HepG2 (cell line): ENCODE results near the gene TBL3. TPM values are rescaled to one million over a fixed set of nuclear protein-coding genes. Genes with fewer than 3 reads are reported as not detected.

Source experiments
- ASH2L ChIP-seq: fragments of 300-600, 200-600 bp; sonication (generic); IDR thresholded peaks from 2 replicates; pipeline ENCODE4 v1.7.0; 2017; ENCODE audit warnings: low read depth, mild to moderate bottlenecking, moderate library complexity, mixed read lengths, low read length; ENCODE audit not compliant: insufficient read length
- EED ChIP-seq: sonication (generic); formaldehyde crosslinking; IDR thresholded peaks from 2 replicates; pipeline ENCODE4 v1.5.0; 2020; ENCODE audit warnings: mild to moderate bottlenecking, missing genetic modification reagents
- FOXC1 ChIP-seq: sonication (generic); formaldehyde crosslinking; IDR thresholded peaks from 2 replicates; pipeline ENCODE4 v1.8.0; 2022; ENCODE audit warnings: mild to moderate bottlenecking, missing genetic modification reagents, borderline replicate concordance
- GATA4 ChIP-seq: sonication (generic); IDR thresholded peaks from 2 replicates; pipeline ENCODE4 v1.6.1; 2016; ENCODE audit warnings: antibody characterized with exemption, low read depth, borderline replicate concordance
- GLI4 ChIP-seq: sonication (generic); formaldehyde crosslinking; IDR thresholded peaks from 2 replicates; pipeline ENCODE4 v1.5.1; 2020; ENCODE audit warnings: missing genetic modification reagents, mild to moderate bottlenecking, moderate library complexity, borderline replicate concordance
- HNF4G ChIP-seq, 2 experiments: sonication (generic) in 1 of 2; formaldehyde crosslinking in 1 of 2; IDR thresholded peaks; 2 replicates each; pipeline versions ENCODE4 v1.4.0 to v1.6.1; 2011 to 2020; ENCODE audit warnings: borderline replicate concordance in 2 of 2, low read depth in 2 of 2, mild to moderate bottlenecking in 2 of 2, low read length in 1 of 2, missing genetic modification reagents in 1 of 2, moderate library complexity in 1 of 2
- MEIS1 ChIP-seq: sonication (generic); formaldehyde crosslinking; IDR thresholded peaks from 2 replicates; pipeline ENCODE4 v1.9.0; 2021; ENCODE audit warnings: mild to moderate bottlenecking, missing genetic modification reagents, moderate library complexity, borderline replicate concordance
- MTF2 ChIP-seq: sonication (generic); formaldehyde crosslinking; IDR thresholded peaks from 2 replicates; pipeline ENCODE4 v1.5.0; 2020; ENCODE audit warnings: missing genetic modification reagents, borderline replicate concordance
- NFIB ChIP-seq: sonication (generic); formaldehyde crosslinking; IDR thresholded peaks from 2 replicates; pipeline ENCODE4 v1.9.0; 2021; ENCODE audit warnings: missing genetic modification reagents, mild to moderate bottlenecking, borderline replicate concordance
- NFYC ChIP-seq: IDR thresholded peaks from 2 replicates; pipeline ENCODE4 v1.6.1; 2016; ENCODE audit warnings: missing genetic modification reagents, missing compliant biosample characterization
- PAF1 ChIP-seq: IDR thresholded peaks from 2 replicates; pipeline ENCODE4 v1.6.1; 2016; ENCODE audit warnings: missing genetic modification reagents, missing compliant biosample characterization
- RAD21 ChIP-seq: fragments of 450-650 bp; formaldehyde crosslinking; IDR thresholded peaks from 2 replicates; pipeline ENCODE4 v1.5.0; 2020; ENCODE audit warnings: mild to moderate bottlenecking
- RFXAP ChIP-seq: sonication (generic); formaldehyde crosslinking; IDR thresholded peaks from 2 replicates; pipeline ENCODE4 v1.4.0; 2020; ENCODE audit warnings: missing genetic modification reagents, borderline replicate concordance
- SATB2 ChIP-seq: sonication (generic); formaldehyde crosslinking; IDR thresholded peaks from 2 replicates; pipeline ENCODE4 v1.5.0; 2020; ENCODE audit warnings: missing genetic modification reagents
- SRF ChIP-seq: IDR thresholded peaks from 2 replicates; pipeline ENCODE4 v1.6.1; 2011; ENCODE audit warnings: mild to moderate bottlenecking, low read depth, low read length, moderate library complexity
- SRSF1 ChIP-seq: fragments of 200-400 bp; formaldehyde crosslinking; optimal IDR thresholded peaks from 2 replicates; pipeline ENCODE3; 2017; ENCODE audit warnings: mild to moderate bottlenecking, low read depth, low read length, moderate library complexity
- ZFP1 ChIP-seq: IDR thresholded peaks from 2 replicates; pipeline ENCODE4 v1.6.1; 2016
- ZFP62 ChIP-seq: sonication (generic); formaldehyde crosslinking; IDR thresholded peaks from 2 replicates; pipeline ENCODE4 v1.4.0; 2020; ENCODE audit warnings: missing genetic modification reagents
- ZGPAT ChIP-seq: IDR thresholded peaks from 2 replicates; pipeline ENCODE4 v1.6.1; 2016; ENCODE audit warnings: mild to moderate bottlenecking
- ZNF597 ChIP-seq: sonication (generic); formaldehyde crosslinking; IDR thresholded peaks from 2 replicates; pipeline ENCODE4 v1.5.0; 2020; ENCODE audit warnings: missing genetic modification reagents
- ZNF619 ChIP-seq: sonication (generic); formaldehyde crosslinking; IDR thresholded peaks from 2 replicates; pipeline ENCODE4 v1.4.0; 2020; ENCODE audit warnings: mild to moderate bottlenecking, missing genetic modification reagents
- ZNF7 ChIP-seq: IDR thresholded peaks from 2 replicates; pipeline ENCODE4 v1.6.1; 2016; ENCODE audit warnings: missing biosample characterization, missing genetic modification reagents
- ZNF850 ChIP-seq: sonication (generic); formaldehyde crosslinking; conservative IDR thresholded peaks from 2 replicates; pipeline ENCODE4 v1.9.0; 2021; ENCODE audit warnings: mild to moderate bottlenecking, missing genetic modification reagents
- ZNF891 ChIP-seq: sonication (generic); formaldehyde crosslinking; IDR thresholded peaks from 2 replicates; pipeline ENCODE4 v1.5.0; 2020; ENCODE audit warnings: mild to moderate bottlenecking, missing genetic modification reagents
- ZSCAN29 ChIP-seq: sonication (generic); formaldehyde crosslinking; conservative IDR thresholded peaks from 2 replicates; pipeline ENCODE4 v1.4.0; 2020; ENCODE audit warnings: mild to moderate bottlenecking, missing genetic modification reagents
- polyA plus RNA-seq, 8 experiments: library from polyadenylated mRNA; depleted of rRNA in 3 of 8; stranded (reverse) in 7 of 8; unstranded in 1 of 8; fragments of >200 nt; fragmentation: Illumina TruSeq in 4 of 8; extraction: Trizol in 4 of 8; gene quantifications; 2 replicates each; pipeline versions ENCODE4 v1.2.1 to v1.2.3, GENCODE V29; 2011 to 2016; ENCODE audit warnings: low read depth in 4 of 8, missing spikeins in 1 of 8, mixed read lengths in 1 of 8; ENCODE audit not compliant: insufficient read depth in 1 of 8
- total RNA-seq, 5 experiments: library from RNA; depleted of rRNA; stranded (reverse); fragments of >200 nt; fragmentation: Illumina TruSeq; extraction: Trizol; gene quantifications; 2 replicates each; pipeline ENCODE4 v1.2.3, GENCODE V29; 2016; ENCODE audit warnings: low read depth in 1 of 5
- TF ChIP-seq, protein P1 (sequence below): sonication (generic); formaldehyde crosslinking; IDR thresholded peaks from 2 replicates; pipeline ENCODE4 v1.4.0; 2020; ENCODE audit warnings: missing genetic modification reagents, borderline replicate concordance

TBL3 gene
- total and polyA plus RNA-seq, 2 of the 13 experiments (the other 11 are each of a cell fraction or from before 2014, with no cell fraction given): 16.8 to 38.0 TPM

- TF ChIP-seq NFIB (CRISPR knock-in tag): no peak
- TF ChIP-seq MTF2 (CRISPR knock-in tag): no peak
- TF ChIP-seq ZNF850 (CRISPR knock-in tag): no peak
- TF ChIP-seq PAF1 (CRISPR knock-in tag): no peak
- TF ChIP-seq ZNF7 (CRISPR knock-in tag): no peak
- peak; percentile 55; the same call in 1 of the 2 replicates for TF ChIP-seq ZGPAT (CRISPR knock-in tag)
- no peak for TF ChIP-seq RFXAP (CRISPR knock-in tag)
- no peak for TF ChIP-seq ZSCAN29 (CRISPR knock-in tag)
- TF ChIP-seq SRSF1: no peak
- no peak for TF ChIP-seq ZNF891
- TF ChIP-seq GATA4: no peak
- TF ChIP-seq HNF4G (IDR thresholded peaks at IDR 0.05; ENCODE audit: borderline replicate concordance, low read depth, low read length): no peak
- no peak for TF ChIP-seq HNF4G (CRISPR knock-in tag; IDR thresholded peaks at IDR 0.05; ENCODE audit: borderline replicate concordance, low read depth)
- TF ChIP-seq SATB2 (CRISPR knock-in tag): no peak
- TF ChIP-seq GLI4 (CRISPR knock-in tag): no peak
- TF ChIP-seq FOXC1 (CRISPR knock-in tag): no peak; the same call in 1 of the 2 replicates
- TF ChIP-seq NFYC (CRISPR knock-in tag): no peak
- no peak for TF ChIP-seq ZNF619
- TF ChIP-seq, protein P1, sequence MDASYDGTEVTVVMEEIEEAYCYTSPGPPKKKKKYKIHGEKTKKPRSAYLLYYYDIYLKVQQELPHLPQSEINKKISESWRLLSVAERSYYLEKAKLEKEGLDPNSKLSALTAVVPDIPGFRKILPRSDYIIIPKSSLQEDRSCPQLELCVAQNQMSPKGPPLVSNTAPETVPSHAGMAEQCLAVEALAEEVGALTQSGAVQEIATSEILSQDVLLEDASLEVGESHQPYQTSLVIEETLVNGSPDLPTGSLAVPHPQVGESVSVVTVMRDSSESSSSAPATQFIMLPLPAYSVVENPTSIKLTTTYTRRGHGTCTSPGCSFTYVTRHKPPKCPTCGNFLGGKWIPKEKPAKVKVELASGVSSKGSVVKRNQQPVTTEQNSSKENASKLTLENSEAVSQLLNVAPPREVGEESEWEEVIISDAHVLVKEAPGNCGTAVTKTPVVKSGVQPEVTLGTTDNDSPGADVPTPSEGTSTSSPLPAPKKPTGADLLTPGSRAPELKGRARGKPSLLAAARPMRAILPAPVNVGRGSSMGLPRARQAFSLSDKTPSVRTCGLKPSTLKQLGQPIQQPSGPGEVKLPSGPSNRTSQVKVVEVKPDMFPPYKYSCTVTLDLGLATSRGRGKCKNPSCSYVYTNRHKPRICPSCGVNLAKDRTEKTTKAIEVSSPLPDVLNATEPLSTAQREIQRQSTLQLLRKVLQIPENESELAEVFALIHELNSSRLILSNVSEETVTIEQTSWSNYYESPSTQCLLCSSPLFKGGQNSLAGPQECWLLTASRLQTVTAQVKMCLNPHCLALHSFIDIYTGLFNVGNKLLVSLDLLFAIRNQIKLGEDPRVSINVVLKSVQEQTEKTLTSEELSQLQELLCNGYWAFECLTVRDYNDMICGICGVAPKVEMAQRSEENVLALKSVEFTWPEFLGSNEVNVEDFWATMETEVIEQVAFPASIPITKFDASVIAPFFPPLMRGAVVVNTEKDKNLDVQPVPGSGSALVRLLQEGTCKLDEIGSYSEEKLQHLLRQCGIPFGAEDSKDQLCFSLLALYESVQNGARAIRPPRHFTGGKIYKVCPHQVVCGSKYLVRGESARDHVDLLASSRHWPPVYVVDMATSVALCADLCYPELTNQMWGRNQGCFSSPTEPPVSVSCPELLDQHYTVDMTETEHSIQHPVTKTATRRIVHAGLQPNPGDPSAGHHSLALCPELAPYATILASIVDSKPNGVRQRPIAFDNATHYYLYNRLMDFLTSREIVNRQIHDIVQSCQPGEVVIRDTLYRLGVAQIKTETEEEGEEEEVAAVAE: no peak
- TF ChIP-seq ZNF597 (CRISPR knock-in tag): no peak
- TF ChIP-seq ZFP1 (CRISPR knock-in tag): no peak
- TF ChIP-seq ASH2L: no peak
- TF ChIP-seq MEIS1 (CRISPR knock-in tag): 0 out of 2 replicates have a peak, but pooled peaks have one; percentile 40
- TF ChIP-seq ZFP62 (CRISPR knock-in tag): no peak
- TF ChIP-seq RAD21 (CRISPR knock-in tag): peak; percentile 21; the same call in 1 of the 2 replicates
- no peak for TF ChIP-seq EED (CRISPR knock-in tag)
- TF ChIP-seq SRF: no peak
Measured at GRCh38 chr16:2016407-2016922, 44.6 kb downstream of the TBL3 start (continued).
